Right atrium auricular region (tissue), 2 donors: ENCODE results near the gene ANKRD2. TPM values are rescaled to one million over a fixed set of nuclear protein-coding genes. Genes with fewer than 3 reads are reported as not detected.

Source experiments
- DNase-seq: peaks from one replicate; pipeline ENCODE4 v3.0.0-alpha.2; 2019; ENCODE audit warnings: low spot score
- H3K27ac ChIP-seq, 2 donors: fragments of 200-600 bp; sonication (generic); 1 replicate in 1 of 2; 2 replicates in 1 of 2; pipeline ENCODE4 v1.5.1; 2016 to 2019
- H3K27me3 ChIP-seq, 2 donors: fragments of 200-600 bp; sonication (generic); one replicate each; pipeline versions ENCODE4 v1.5.1 to v1.6.0; 2017 to 2019
- H3K36me3 ChIP-seq: fragments of 200-600 bp; sonication (generic); one replicate; pipeline ENCODE4 v1.5.1; 2016
- H3K4me1 ChIP-seq, 2 donors: fragments of 200-600 bp; sonication (generic); one replicate each; pipeline versions ENCODE4 v1.5.1 to v1.6.0; 2017 to 2019
- H3K4me3 ChIP-seq, 2 donors: fragments of 200-600 bp; sonication (generic); 1 replicate in 1 of 2; 2 replicates in 1 of 2; pipeline ENCODE4 v1.5.1; 2017 to 2019; ENCODE audit warnings: mild to moderate bottlenecking in 1 of 2, moderate library complexity in 1 of 2
- H3K9me3 ChIP-seq, 2 donors: fragments of 200-600 bp; sonication (generic); one replicate each; pipeline ENCODE4 v1.5.1; 2019
- total RNA-seq, 2 donors: library from RNA; depleted of rRNA; stranded (reverse); fragments of >200 nt; gene quantifications; one replicate each; pipeline ENCODE4 v1.1.0, GENCODE V29; 2016
- TF ChIP-seq, protein P1 (sequence below), 2 donors: fragments of 200-600 bp; sonication (generic); IDR thresholded peaks; one replicate each; pipeline ENCODE4 v1.5.1; 2019; ENCODE audit warnings: antibody characterized with exemption in 2 of 2

The ANKRD2 gene
- total RNA-seq, 2 donors from 2014 or later, result 25.7 to 204 TPM

DNA sequence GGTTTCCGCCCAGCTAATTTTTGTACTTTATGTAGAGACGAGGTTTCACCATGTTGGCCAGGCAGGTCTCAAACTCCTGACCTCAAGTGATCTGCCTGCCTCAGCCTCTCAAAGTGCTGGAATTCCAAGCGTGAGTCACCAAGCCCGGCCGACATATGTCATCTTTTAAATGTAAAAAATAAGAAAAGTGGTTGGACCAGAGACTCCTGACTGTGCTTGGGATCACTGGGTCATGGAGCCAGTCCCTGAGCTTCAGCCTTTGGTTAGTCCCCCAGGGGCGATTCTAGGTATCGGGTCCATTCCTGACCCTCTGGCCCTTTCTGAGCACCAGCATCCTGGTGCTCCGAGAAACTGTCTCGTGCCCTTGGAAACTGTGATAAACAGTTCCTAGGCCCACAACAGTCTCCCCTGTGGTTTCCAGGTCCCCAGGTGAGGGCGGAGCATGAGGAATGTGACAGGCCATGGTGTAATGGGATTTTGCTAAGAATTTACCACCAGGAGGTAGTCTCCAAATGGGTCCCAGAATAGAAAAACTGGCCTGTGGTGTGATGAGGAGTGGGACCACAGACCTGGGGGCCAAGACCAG, 41.1 kb upstream of the ANKRD2 start:
- Histone ChIP-seq H3K36me3 (no peaks in the 10 kb centered on the region), H3K27me3 (no peaks in the 10 kb centered on the region), H3K4me1 (peaks cover 0 to 13% of the 10 kb centered on the region in 2 donors), H3K4me3 (no peak overlapping the region), H3K9me3 (no peaks in the 10 kb centered on the region), H3K27ac (no peak overlapping the region)
- TF ChIP-seq, protein P1, sequence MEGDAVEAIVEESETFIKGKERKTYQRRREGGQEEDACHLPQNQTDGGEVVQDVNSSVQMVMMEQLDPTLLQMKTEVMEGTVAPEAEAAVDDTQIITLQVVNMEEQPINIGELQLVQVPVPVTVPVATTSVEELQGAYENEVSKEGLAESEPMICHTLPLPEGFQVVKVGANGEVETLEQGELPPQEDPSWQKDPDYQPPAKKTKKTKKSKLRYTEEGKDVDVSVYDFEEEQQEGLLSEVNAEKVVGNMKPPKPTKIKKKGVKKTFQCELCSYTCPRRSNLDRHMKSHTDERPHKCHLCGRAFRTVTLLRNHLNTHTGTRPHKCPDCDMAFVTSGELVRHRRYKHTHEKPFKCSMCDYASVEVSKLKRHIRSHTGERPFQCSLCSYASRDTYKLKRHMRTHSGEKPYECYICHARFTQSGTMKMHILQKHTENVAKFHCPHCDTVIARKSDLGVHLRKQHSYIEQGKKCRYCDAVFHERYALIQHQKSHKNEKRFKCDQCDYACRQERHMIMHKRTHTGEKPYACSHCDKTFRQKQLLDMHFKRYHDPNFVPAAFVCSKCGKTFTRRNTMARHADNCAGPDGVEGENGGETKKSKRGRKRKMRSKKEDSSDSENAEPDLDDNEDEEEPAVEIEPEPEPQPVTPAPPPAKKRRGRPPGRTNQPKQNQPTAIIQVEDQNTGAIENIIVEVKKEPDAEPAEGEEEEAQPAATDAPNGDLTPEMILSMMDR (IDR thresholded peaks at IDR 0.05), result no peak
- DNase-seq, result no peak

GRCh38 chr10:97532935-97533671, 39.5 kb upstream of the ANKRD2 start:
- Histone ChIP-seq H3K27me3 (no peaks in the 10 kb centered on the region), H3K4me1 (peaks cover 0 to 13% of the 10 kb centered on the region in 2 donors), H3K4me3 (no peak overlapping the region), H3K36me3 (no peaks in the 10 kb centered on the region), H3K9me3 (no peaks in the 10 kb centered on the region), H3K27ac (no peak overlapping the region)
- no peak for DNase-seq
- TF ChIP-seq, protein P1 (IDR thresholded peaks at IDR 0.05), result no peak

DNA sequence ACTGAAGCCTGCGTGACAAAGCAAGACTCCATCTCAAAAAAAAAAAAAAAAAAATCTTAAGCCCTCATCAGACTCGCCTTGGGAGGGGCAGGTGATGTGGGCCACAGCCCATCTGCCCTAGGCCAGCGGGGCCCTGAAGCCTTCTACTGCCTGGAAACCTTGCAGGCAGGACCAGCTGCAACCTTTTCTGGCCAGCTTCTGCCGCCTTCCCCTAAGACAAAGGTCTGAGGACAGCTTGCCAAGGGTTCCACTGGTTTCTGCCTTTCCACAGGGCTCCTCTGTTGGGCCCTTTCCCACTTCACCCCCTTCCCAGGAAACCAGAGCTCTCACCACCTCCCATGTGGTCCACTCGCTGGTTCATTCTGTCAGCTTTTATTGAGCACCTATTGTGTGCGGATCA, 38.7 kb upstream of the ANKRD2 start:
- Histone ChIP-seq H3K36me3 (no peaks in the 10 kb centered on the region), H3K4me1 (peaks cover 0 to 13% of the 10 kb centered on the region in 2 donors), H3K27ac (no peak overlapping the region), H3K9me3 (no peaks in the 10 kb centered on the region), H3K4me3 (no peak overlapping the region), H3K27me3 (no peaks in the 10 kb centered on the region)
- no peak for DNase-seq
- TF ChIP-seq, protein P1 (IDR thresholded peaks at IDR 0.05), result no peak

DNA sequence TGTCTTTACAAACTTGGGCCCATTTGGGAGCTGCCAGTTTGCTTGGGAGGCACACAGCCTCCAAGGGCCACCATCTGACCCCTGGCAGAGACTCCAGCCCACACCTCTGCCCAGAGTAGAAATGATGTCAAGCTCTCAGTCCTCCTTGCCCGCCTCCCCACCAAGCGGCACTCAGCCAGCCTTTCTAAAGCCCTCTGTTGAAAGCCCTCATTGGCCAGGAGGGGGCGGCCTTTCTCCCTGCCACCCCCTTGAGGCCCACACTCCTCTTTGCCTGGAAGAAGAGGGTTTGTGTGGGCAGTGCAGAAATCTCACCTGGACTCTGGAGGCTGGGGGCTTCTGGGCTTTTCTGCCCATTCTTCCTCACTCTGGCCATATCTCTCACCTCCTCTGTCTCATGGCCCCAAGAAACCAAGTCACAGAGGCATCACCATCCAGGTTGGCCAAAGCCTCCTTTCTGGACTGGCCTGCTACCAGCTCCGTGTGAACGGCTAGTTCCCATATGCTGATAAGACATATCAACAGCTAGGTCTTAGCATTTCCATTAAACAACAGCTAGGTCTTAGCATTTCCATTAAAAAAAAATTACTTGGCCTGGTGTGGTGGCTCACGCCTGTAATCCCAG, 37.7 kb upstream of the ANKRD2 start:
- H3K4me1 ChIP-seq, result peaks cover 0 to 22% of the 10 kb centered on the region in 2 donors
- H3K27ac ChIP-seq, result no peak overlapping the region
- TF ChIP-seq, protein P1 (IDR thresholded peaks at IDR 0.05), result peak in 1 of 2 donors; percentile 56
- H3K4me3 ChIP-seq, result no peak overlapping the region
- no peaks in the 10 kb centered on the region for H3K9me3 ChIP-seq
- no peak for DNase-seq
- no peaks in the 10 kb centered on the region for H3K27me3 ChIP-seq
- H3K36me3 ChIP-seq, result no peaks in the 10 kb centered on the region

DNA sequence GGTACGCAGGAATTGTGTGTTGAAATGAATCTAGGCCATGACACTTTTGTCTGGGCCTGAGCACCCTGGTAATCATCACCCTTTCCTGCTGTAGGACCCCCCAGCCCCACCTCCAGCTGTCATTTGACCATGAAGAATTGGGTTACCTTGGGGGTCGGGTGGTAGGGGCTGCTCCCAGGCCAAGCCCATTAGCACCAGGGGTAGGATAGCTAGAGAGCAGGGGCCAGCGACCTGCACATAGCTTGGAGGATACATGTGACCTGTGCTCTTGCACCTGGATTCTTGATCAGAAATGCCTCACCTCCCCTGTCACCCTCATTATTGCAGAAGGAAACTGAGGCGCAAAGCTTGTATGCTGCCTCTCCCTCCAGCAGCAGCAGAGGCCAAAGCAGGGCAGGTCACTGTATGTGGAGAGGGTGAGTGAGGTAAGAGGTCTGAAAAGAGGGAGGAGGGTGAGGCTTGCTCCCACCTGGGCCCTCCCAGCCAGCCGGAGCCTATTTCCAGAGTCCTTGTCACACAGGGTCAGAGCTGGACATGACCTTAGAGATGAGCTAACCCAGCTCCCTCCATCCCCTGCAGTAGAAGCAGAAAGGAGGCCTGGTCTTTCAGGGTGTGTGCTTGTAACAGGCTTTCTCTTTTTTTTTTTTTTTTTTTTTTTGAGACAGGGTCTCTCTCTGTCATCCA, 35.3 kb upstream of the ANKRD2 start:
- H3K9me3 ChIP-seq, result no peaks in the 10 kb centered on the region
- no peak for DNase-seq
- H3K4me3 ChIP-seq, result no peak overlapping the region
- H3K27me3 ChIP-seq, result no peaks in the 10 kb centered on the region
- no peaks in the 10 kb centered on the region for H3K36me3 ChIP-seq
- TF ChIP-seq, protein P1 (IDR thresholded peaks at IDR 0.05), result no peak
- H3K27ac ChIP-seq, result no peak overlapping the region
- H3K4me1 ChIP-seq, result peaks cover 0 to 46% of the 10 kb centered on the region in 2 donors
